Keratinocyte (primary cell): ENCODE measurements around the gene NELL1.

Experiments used
- EZH2 ChIP-seq: IDR thresholded peaks from one replicate; pipeline ENCODE4 v1.6.1; 2012; ENCODE audit warnings: inconsistent platforms, mild to moderate bottlenecking, low read length, moderate library complexity
- TF ChIP-seq, protein P1 (sequence below), 3 experiments: IDR thresholded peaks in 1 of 3; conservative IDR thresholded peaks in 1 of 3; optimal IDR thresholded peaks in 1 of 3; 2 replicates in 2 of 3; 3 replicates in 1 of 3; pipeline versions ENCODE3 to v1.5.1; 2011; ENCODE audit warnings: low read length in 3 of 3, mild to moderate bottlenecking in 3 of 3, moderate library complexity in 2 of 3, control low read depth in 1 of 3, inconsistent platforms in 1 of 3; ENCODE audit not compliant: insufficient read depth in 2 of 3; ENCODE audit errors: extremely low read depth in 1 of 3

DNA sequence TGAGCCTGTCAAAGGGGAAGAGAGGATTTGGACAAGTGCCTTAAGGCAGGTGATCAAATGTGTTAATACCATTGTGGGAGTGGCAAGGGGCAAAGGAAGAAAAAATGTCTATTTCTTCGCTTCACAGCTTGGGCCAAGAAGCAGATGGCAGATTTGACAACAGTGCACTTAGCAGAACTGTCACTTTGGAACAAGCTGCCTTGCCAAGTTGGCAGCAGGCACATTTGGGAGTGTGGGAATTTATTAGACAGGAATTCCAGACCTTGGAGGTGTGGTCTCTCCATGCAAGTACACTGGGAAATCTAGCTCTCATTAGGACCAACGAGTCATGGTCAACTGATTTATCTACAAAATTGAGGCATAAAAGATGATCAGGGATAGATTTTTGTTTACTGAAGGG, 265.1 kb downstream of the NELL1 start:
- TF ChIP-seq EZH2, result no peak
- TF ChIP-seq, protein P1, sequence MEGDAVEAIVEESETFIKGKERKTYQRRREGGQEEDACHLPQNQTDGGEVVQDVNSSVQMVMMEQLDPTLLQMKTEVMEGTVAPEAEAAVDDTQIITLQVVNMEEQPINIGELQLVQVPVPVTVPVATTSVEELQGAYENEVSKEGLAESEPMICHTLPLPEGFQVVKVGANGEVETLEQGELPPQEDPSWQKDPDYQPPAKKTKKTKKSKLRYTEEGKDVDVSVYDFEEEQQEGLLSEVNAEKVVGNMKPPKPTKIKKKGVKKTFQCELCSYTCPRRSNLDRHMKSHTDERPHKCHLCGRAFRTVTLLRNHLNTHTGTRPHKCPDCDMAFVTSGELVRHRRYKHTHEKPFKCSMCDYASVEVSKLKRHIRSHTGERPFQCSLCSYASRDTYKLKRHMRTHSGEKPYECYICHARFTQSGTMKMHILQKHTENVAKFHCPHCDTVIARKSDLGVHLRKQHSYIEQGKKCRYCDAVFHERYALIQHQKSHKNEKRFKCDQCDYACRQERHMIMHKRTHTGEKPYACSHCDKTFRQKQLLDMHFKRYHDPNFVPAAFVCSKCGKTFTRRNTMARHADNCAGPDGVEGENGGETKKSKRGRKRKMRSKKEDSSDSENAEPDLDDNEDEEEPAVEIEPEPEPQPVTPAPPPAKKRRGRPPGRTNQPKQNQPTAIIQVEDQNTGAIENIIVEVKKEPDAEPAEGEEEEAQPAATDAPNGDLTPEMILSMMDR (optimal IDR thresholded peaks at IDR 0.05 in 1 of 3, IDR thresholded peaks at IDR 0.05 in 1 of 3, conservative IDR thresholded peaks at IDR 0.05 in 1 of 3; ENCODE audit: extremely low read depth in 1 of 3, insufficient read depth in 2 of 3, low read length in 3 of 3), result no peak
